Ishikawa (cell line): ENCODE data around the gene STAP2.

Experiments used
- CEBPB ChIP-seq: IDR thresholded peaks from 2 replicates; pipeline ENCODE4 v1.6.1; 2012
- REST ChIP-seq: IDR thresholded peaks from 2 replicates; pipeline ENCODE4 v1.6.1; 2012; ENCODE audit warnings: low read depth, mild to moderate bottlenecking

GRCh38 chr19:4380254-4380727, 41.7 kb upstream of the STAP2 start:
- TF ChIP-seq REST (no peak), CEBPB (no peak)
